Activated gamma-delta T cell treated with anti-CD3 and anti-CD28 coated beads, Interleukin-2, amount 50 U/mL, for 16 hours (primary cell): ENCODE measurements around the gene PPP1R1C.

Experiments
- DNase-seq: peaks from one replicate; pipeline ENCODE4 v3.0.0-alpha.2; 2020; ENCODE audit warnings: low read depth

The PPP1R1C gene

GRCh38 chr2:182064019-182064778 lies 78.5 kb downstream of the PPP1R1C start:
- DNase-seq, result no peak

GRCh38 chr2:182066400-182067087 lies 80.9 kb downstream of the PPP1R1C start:
- DNase-seq, result no peak

- no peak for DNase-seq
Observed at GRCh38 chr2:182067393-182067792, 81.7 kb downstream of the PPP1R1C start.

- no peak for DNase-seq
Observed at GRCh38 chr2:182068811-182069210, 83.2 kb downstream of the PPP1R1C start.

- no peak for DNase-seq
Observed at GRCh38 chr2:182069416-182069815, 83.8 kb downstream of the PPP1R1C start.

GRCh38 chr2:182069908-182070307 lies 84.3 kb downstream of the PPP1R1C start:
- no peak for DNase-seq

GRCh38 chr2:182070736-182071135 lies 85.1 kb downstream of the PPP1R1C start:
- DNase-seq, result no peak

- DNase-seq, result no peak
Observed at GRCh38 chr2:182072861-182073260, 87.2 kb downstream of the PPP1R1C start.

GRCh38 chr2:182073613-182074012 lies 88.0 kb downstream of the PPP1R1C start:
- DNase-seq, result no peak

- no peak for DNase-seq
Observed at GRCh38 chr2:182077023-182077422, 91.4 kb downstream of the PPP1R1C start.

- DNase-seq, result no peak
Observed at GRCh38 chr2:182077448-182078142, 91.9 kb downstream of the PPP1R1C start.

GRCh38 chr2:182078988-182079602 lies 93.4 kb downstream of the PPP1R1C start:
- no peak for DNase-seq

- no peak for DNase-seq
Observed at GRCh38 chr2:182080493-182080892, 94.8 kb downstream of the PPP1R1C start.

GRCh38 chr2:182081602-182082260 lies 96.1 kb downstream of the PPP1R1C start:
- DNase-seq, result no peak

GRCh38 chr2:182088681-182089320 lies 103.1 kb downstream of the PPP1R1C start:
- DNase-seq, result no peak

GRCh38 chr2:182090486-182090885 lies 104.8 kb downstream of the PPP1R1C start:
- no peak for DNase-seq

GRCh38 chr2:182097571-182098164 lies 112.0 kb downstream of the PPP1R1C start:
- no peak for DNase-seq

- no peak for DNase-seq
Observed at GRCh38 chr2:182098648-182099047, 113.0 kb downstream of the PPP1R1C start.

- DNase-seq, result no peak
Observed at GRCh38 chr2:182101263-182101662, 115.6 kb downstream of the PPP1R1C start.

- DNase-seq, result no peak
Observed at GRCh38 chr2:182103526-182103925, 117.9 kb downstream of the PPP1R1C start.

- DNase-seq, result no peak
Observed at GRCh38 chr2:182110347-182110746, 124.7 kb downstream of the PPP1R1C start.
